SK-N-SH treated with all-trans-retinoic acid at 6 μM for 48 hours (cell line): ENCODE data around the gene FAM174B.

Source experiments
- ATAC-seq: fragments of 200-7000 bp; cut with Tn5 transposase; 3 replicates; pipeline ENCODE4 v1.9.1; 2020; ENCODE audit warnings: mild to moderate bottlenecking, moderate library complexity
- ARNTL ChIP-seq: fragments of 450-650 bp; formaldehyde crosslinking; IDR thresholded peaks from 2 replicates; pipeline ENCODE4 v1.5.0; 2020; ENCODE audit warnings: low read depth, mild to moderate bottlenecking, moderate library complexity, borderline replicate concordance
- BACH2 ChIP-seq: fragments of 250-450 bp; sonication (Bioruptor Pico); IDR thresholded peaks from 2 replicates; pipeline ENCODE4 v1.9.0; 2021; ENCODE audit warnings: mild to moderate bottlenecking, borderline replicate concordance
- CREB5 ChIP-seq: fragments of 250-450 bp; sonication (Bioruptor Pico); IDR thresholded peaks from 2 replicates; pipeline ENCODE4 v1.5.1; 2020; ENCODE audit warnings: low read depth, mild to moderate bottlenecking, moderate library complexity
- CSDC2 ChIP-seq: fragments of 250-450 bp; sonication (Bioruptor Pico); IDR thresholded peaks from 2 replicates; pipeline ENCODE4 v1.5.0; 2020; ENCODE audit warnings: mild to moderate bottlenecking, moderate library complexity
- GLIS3 ChIP-seq: fragments of 250-450 bp; sonication (Bioruptor Pico); IDR thresholded peaks from 2 replicates; pipeline ENCODE4 v1.5.0; 2020; ENCODE audit warnings: mild to moderate bottlenecking, moderate library complexity
- ISL1 ChIP-seq: fragments of 250-450 bp; sonication (Bioruptor Pico); IDR thresholded peaks from 2 replicates; pipeline ENCODE4 v2.1.2; 2022; ENCODE audit warnings: mild to moderate bottlenecking, moderate library complexity
- OSR1 ChIP-seq: fragments of 250-450 bp; sonication (Bioruptor Pico); IDR thresholded peaks from 2 replicates; pipeline ENCODE4 v1.8.0; 2022; ENCODE audit warnings: moderate library complexity, mild to moderate bottlenecking, inconsistent platforms
- PATZ1 ChIP-seq: fragments of 250-450 bp; sonication (Bioruptor Pico); IDR thresholded peaks from 2 replicates; pipeline ENCODE4 v1.8.0; 2020; ENCODE audit warnings: mild to moderate bottlenecking, moderate library complexity, borderline replicate concordance
- POU6F1 ChIP-seq: fragments of 250-450 bp; sonication (Bioruptor Pico); IDR thresholded peaks from 2 replicates; pipeline ENCODE4 v1.8.0; 2021; ENCODE audit warnings: low read depth, mild to moderate bottlenecking, moderate library complexity, borderline replicate concordance
- PPARA ChIP-seq: fragments of 250-450 bp; sonication (Bioruptor Pico); IDR thresholded peaks from 2 replicates; pipeline ENCODE4 v1.5.0; 2020; ENCODE audit warnings: mild to moderate bottlenecking, borderline replicate concordance
- RARB ChIP-seq: fragments of 250-450 bp; sonication (Bioruptor Pico); IDR thresholded peaks from 2 replicates; pipeline ENCODE4 v1.8.0; 2021; ENCODE audit warnings: mild to moderate bottlenecking, moderate library complexity
- SNAI2 ChIP-seq: fragments of 250-450 bp; sonication (Bioruptor Pico); IDR thresholded peaks from 2 replicates; pipeline ENCODE4 v1.5.0; 2020; ENCODE audit warnings: mild to moderate bottlenecking, moderate library complexity
- TOX ChIP-seq: fragments of 250-450 bp; sonication (Bioruptor Pico); IDR thresholded peaks from 2 replicates; pipeline ENCODE4 v1.8.0; 2021; ENCODE audit warnings: mild to moderate bottlenecking, moderate library complexity, borderline replicate concordance
- TSHZ2 ChIP-seq: fragments of 250-450 bp; sonication (Bioruptor Pico); IDR thresholded peaks from 2 replicates; pipeline ENCODE4 v1.5.0; 2020; ENCODE audit warnings: mild to moderate bottlenecking, moderate library complexity
- ZC3H10 ChIP-seq: fragments of 250-450 bp; sonication (Bioruptor Pico); IDR thresholded peaks from 2 replicates; pipeline ENCODE4 v1.5.1; 2021; ENCODE audit warnings: mild to moderate bottlenecking, moderate library complexity
- ZFP3 ChIP-seq: fragments of 250-450 bp; sonication (Bioruptor Pico); IDR thresholded peaks from 2 replicates; pipeline ENCODE4 v1.5.0; 2020; ENCODE audit warnings: mild to moderate bottlenecking, moderate library complexity
- ZFP30 ChIP-seq: fragments of 450-650 bp; formaldehyde crosslinking; IDR thresholded peaks from 2 replicates; pipeline ENCODE4 v1.5.0; 2022; ENCODE audit warnings: mild to moderate bottlenecking, moderate library complexity
- ZNF565 ChIP-seq: fragments of 450-650 bp; formaldehyde crosslinking; conservative IDR thresholded peaks from 2 replicates; pipeline ENCODE4 v1.5.0; 2020; ENCODE audit warnings: low read depth, mild to moderate bottlenecking, moderate library complexity
- ZNF70 ChIP-seq: fragments of 450-650 bp; formaldehyde crosslinking; IDR thresholded peaks from 2 replicates; pipeline ENCODE4 v1.5.0; 2020; ENCODE audit warnings: mild to moderate bottlenecking, moderate library complexity
- ZNF8 ChIP-seq: fragments of 450-650 bp; formaldehyde crosslinking; IDR thresholded peaks from 2 replicates; pipeline ENCODE4 v1.5.0; 2020; ENCODE audit warnings: mild to moderate bottlenecking, moderate library complexity

Gene FAM174B

GRCh38 chr15:92638709-92639365 lies 16.7 kb downstream of the FAM174B start:
- TF ChIP-seq ZNF8 = no peak
- TF ChIP-seq TOX (CRISPR knock-in tag) = no peak
- no peak for TF ChIP-seq ARNTL (CRISPR knock-in tag)
- no peak for TF ChIP-seq TSHZ2 (CRISPR knock-in tag)
- no peak for TF ChIP-seq SNAI2
- no peak for TF ChIP-seq ZFP3 (CRISPR knock-in tag)
- no peak for TF ChIP-seq CSDC2 (CRISPR knock-in tag)
- TF ChIP-seq ZNF70 (CRISPR knock-in tag) = no peak
- TF ChIP-seq CREB5 (CRISPR knock-in tag) = no peak
- TF ChIP-seq PPARA (CRISPR knock-in tag) = no peak
- ATAC-seq = no peak

GRCh38 chr15:92638291-92638708 lies 17.3 kb downstream of the FAM174B start:
- ATAC-seq = no peak
- TF ChIP-seq RARB (CRISPR knock-in tag) = no peak
- TF ChIP-seq TOX (CRISPR knock-in tag) = no peak
- no peak for TF ChIP-seq ZNF565 (CRISPR knock-in tag)
- TF ChIP-seq PATZ1 = no peak
- TF ChIP-seq ZC3H10 (CRISPR knock-in tag) = no peak
- no peak for TF ChIP-seq ZNF70 (CRISPR knock-in tag)
- TF ChIP-seq POU6F1 (CRISPR knock-in tag) = no peak
- no peak for TF ChIP-seq TSHZ2 (CRISPR knock-in tag)
- TF ChIP-seq CREB5 (CRISPR knock-in tag) = no peak

GRCh38 chr15:92637626-92638025 lies 17.9 kb downstream of the FAM174B start:
- no peak for ATAC-seq
- no peak for TF ChIP-seq RARB (CRISPR knock-in tag)
- TF ChIP-seq TSHZ2 (CRISPR knock-in tag) = no peak
- TF ChIP-seq GLIS3 (CRISPR knock-in tag) = no peak
- no peak for TF ChIP-seq ZNF8
- TF ChIP-seq OSR1 (CRISPR knock-in tag) = no peak
- TF ChIP-seq ISL1 (CRISPR knock-in tag) = no peak
- TF ChIP-seq ZFP30 = no peak
- TF ChIP-seq ARNTL (CRISPR knock-in tag) = no peak
- no peak for TF ChIP-seq TOX (CRISPR knock-in tag)
- TF ChIP-seq ZNF70 (CRISPR knock-in tag) = no peak
- TF ChIP-seq CREB5 (CRISPR knock-in tag) = no peak
- no peak for TF ChIP-seq BACH2 (CRISPR knock-in tag)
- TF ChIP-seq SNAI2 = no peak
